WTC11 (cell line): ENCODE data around the gene NUAK1. TPM values are rescaled to one million over a fixed set of nuclear protein-coding genes. Genes with fewer than 3 reads are reported as not detected.
A peak's percentile ranks its signal among the peaks of the same experiment; 100 is the strongest.

Experiments
- ATAC-seq: fragments of 200-7000 bp; cut with Tn5 transposase; 2 replicates; pipeline ENCODE4 v1.10.0; 2021; ENCODE audit warnings: mild to moderate bottlenecking, moderate library complexity
- CTCF ChIA-PET: fragments of 300-600 bp; sonication (Branson Sonifier 250); formaldehyde crosslinking; loops from one replicate; lab custom pipeline; 2021; ENCODE audit warnings: antibody characterized with exemption; lab: Charles Lee
- POLR2A ChIA-PET: fragments of 350-600 bp; sonication (Branson Sonifier 250); formaldehyde crosslinking; loops from one replicate; lab custom pipeline; 2021; ENCODE audit warnings: antibody characterized with exemption; lab: Charles Lee
- DNase-seq: peaks from one replicate; pipeline ENCODE4 v3.0.0; 2021; ENCODE audit warnings: low spot score
- H3K27ac Mint-ChIP-seq: 2 replicates; pipeline ENCODE4 v1.8.0; 2021; ENCODE audit warnings: mixed read lengths
- H3K27me3 Mint-ChIP-seq: 2 replicates; pipeline ENCODE4 v1.8.0; 2021; ENCODE audit warnings: low read depth, mild to moderate bottlenecking, moderate library complexity, mixed read lengths
- H3K36me3 Mint-ChIP-seq: 2 replicates; pipeline ENCODE4 v1.8.0; 2021; ENCODE audit warnings: mixed read lengths
- H3K4me1 Mint-ChIP-seq: 2 replicates; pipeline ENCODE4 v1.8.0; 2022; ENCODE audit warnings: mixed read lengths
- H3K4me3 Mint-ChIP-seq: 2 replicates; pipeline ENCODE4 v1.8.0; 2021; ENCODE audit warnings: mild to moderate bottlenecking, moderate library complexity, mixed read lengths
- H3K9me3 Mint-ChIP-seq: 2 replicates; pipeline ENCODE4 v1.8.0; 2021; ENCODE audit warnings: mixed read lengths
- AR ChIP-seq: fragments of 250-450 bp; sonication (Bioruptor Pico); IDR thresholded peaks from 2 replicates; pipeline ENCODE4 v1.9.0; 2021; ENCODE audit warnings: mild to moderate bottlenecking
- GTF2I ChIP-seq: fragments of 250-450 bp; sonication (Bioruptor Pico); conservative IDR thresholded peaks from 2 replicates; pipeline ENCODE4 v1.4.0; 2021; ENCODE audit warnings: mild to moderate bottlenecking
- IRF2 ChIP-seq: sonication (generic); formaldehyde crosslinking; IDR thresholded peaks from 2 replicates; pipeline ENCODE4 v1.8.0; 2022; ENCODE audit warnings: low read depth, missing genetic modification reagents, borderline replicate concordance
- MAX ChIP-seq: sonication (generic); formaldehyde crosslinking; IDR thresholded peaks from 2 replicates; pipeline ENCODE4 v1.8.0; 2022; ENCODE audit warnings: mild to moderate bottlenecking, missing genetic modification reagents
- PREB ChIP-seq: sonication (generic); formaldehyde crosslinking; IDR thresholded peaks from 2 replicates; pipeline ENCODE4 v1.8.1; 2022; ENCODE audit warnings: mild to moderate bottlenecking, missing genetic modification reagents, moderate library complexity, borderline replicate concordance
- RORB ChIP-seq: fragments of 250-450 bp; sonication (Bioruptor Pico); IDR thresholded peaks from 2 replicates; pipeline ENCODE4 v1.9.0; 2021; ENCODE audit warnings: mild to moderate bottlenecking
- ZSCAN18 ChIP-seq: fragments of 250-450 bp; sonication (Bioruptor Pico); IDR thresholded peaks from 2 replicates; pipeline ENCODE4 v2.1.2; 2022; ENCODE audit warnings: mild to moderate bottlenecking, moderate library complexity
- total RNA-seq: library from RNA; stranded (reverse); gene quantifications from 3 replicates; pipeline ENCODE4 v1.2.3, GENCODE V29; 2021
- TF ChIP-seq, protein P1 (sequence below): fragments of 250-450 bp; sonication (Bioruptor Pico); IDR thresholded peaks from 2 replicates; pipeline ENCODE4 v1.9.0; 2021; ENCODE audit warnings: moderate library complexity, mild to moderate bottlenecking, inconsistent platforms, borderline replicate concordance
- TF ChIP-seq, protein P2 (sequence below): fragments of 250-450 bp; sonication (Bioruptor Pico); IDR thresholded peaks from 2 replicates; pipeline ENCODE4 v1.9.0; 2021; ENCODE audit warnings: mild to moderate bottlenecking, borderline replicate concordance
- TF ChIP-seq, protein P3 (sequence below): sonication (generic); formaldehyde crosslinking; IDR thresholded peaks from 2 replicates; pipeline ENCODE4 v1.8.1; 2023; ENCODE audit warnings: mild to moderate bottlenecking, missing genetic modification reagents, moderate library complexity
- TF ChIP-seq, protein P4 (sequence below): sonication (generic); formaldehyde crosslinking; IDR thresholded peaks from 2 replicates; pipeline ENCODE4 v1.8.0; 2022; ENCODE audit warnings: mild to moderate bottlenecking, missing genetic modification reagents

The NUAK1 gene
- total RNA-seq, 1 experiment from 2014 or later = 15.9 TPM

GRCh38 chr12:106084759-106085158, 54.0 kb downstream of the NUAK1 start (continued):
- TF ChIP-seq, protein P1, sequence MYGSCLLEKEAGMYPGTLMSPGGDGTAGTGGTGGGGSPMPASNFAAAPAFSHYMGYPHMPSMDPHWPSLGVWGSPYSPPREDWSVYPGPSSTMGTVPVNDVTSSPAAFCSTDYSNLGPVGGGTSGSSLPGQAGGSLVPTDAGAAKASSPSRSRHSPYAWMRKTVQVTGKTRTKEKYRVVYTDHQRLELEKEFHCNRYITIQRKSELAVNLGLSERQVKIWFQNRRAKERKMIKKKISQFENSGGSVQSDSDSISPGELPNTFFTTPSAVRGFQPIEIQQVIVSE = no peak
- TF ChIP-seq AR (CRISPR knock-in tag) (no peak), PREB (CRISPR knock-in tag) (no peak), ZSCAN18 (CRISPR knock-in tag) (no peak)

GRCh38 chr12:106084014-106084671, 54.6 kb downstream of the NUAK1 start:
- ChIA-PET POLR2A (no interaction called here), CTCF (no interaction called here)
- TF ChIP-seq, protein P2, sequence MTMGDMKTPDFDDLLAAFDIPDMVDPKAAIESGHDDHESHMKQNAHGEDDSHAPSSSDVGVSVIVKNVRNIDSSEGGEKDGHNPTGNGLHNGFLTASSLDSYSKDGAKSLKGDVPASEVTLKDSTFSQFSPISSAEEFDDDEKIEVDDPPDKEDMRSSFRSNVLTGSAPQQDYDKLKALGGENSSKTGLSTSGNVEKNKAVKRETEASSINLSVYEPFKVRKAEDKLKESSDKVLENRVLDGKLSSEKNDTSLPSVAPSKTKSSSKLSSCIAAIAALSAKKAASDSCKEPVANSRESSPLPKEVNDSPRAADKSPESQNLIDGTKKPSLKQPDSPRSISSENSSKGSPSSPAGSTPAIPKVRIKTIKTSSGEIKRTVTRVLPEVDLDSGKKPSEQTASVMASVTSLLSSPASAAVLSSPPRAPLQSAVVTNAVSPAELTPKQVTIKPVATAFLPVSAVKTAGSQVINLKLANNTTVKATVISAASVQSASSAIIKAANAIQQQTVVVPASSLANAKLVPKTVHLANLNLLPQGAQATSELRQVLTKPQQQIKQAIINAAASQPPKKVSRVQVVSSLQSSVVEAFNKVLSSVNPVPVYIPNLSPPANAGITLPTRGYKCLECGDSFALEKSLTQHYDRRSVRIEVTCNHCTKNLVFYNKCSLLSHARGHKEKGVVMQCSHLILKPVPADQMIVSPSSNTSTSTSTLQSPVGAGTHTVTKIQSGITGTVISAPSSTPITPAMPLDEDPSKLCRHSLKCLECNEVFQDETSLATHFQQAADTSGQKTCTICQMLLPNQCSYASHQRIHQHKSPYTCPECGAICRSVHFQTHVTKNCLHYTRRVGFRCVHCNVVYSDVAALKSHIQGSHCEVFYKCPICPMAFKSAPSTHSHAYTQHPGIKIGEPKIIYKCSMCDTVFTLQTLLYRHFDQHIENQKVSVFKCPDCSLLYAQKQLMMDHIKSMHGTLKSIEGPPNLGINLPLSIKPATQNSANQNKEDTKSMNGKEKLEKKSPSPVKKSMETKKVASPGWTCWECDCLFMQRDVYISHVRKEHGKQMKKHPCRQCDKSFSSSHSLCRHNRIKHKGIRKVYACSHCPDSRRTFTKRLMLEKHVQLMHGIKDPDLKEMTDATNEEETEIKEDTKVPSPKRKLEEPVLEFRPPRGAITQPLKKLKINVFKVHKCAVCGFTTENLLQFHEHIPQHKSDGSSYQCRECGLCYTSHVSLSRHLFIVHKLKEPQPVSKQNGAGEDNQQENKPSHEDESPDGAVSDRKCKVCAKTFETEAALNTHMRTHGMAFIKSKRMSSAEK (CRISPR knock-in tag) = no peak
- TF ChIP-seq GTF2I = no peak
- TF ChIP-seq MAX (CRISPR knock-in tag) = no peak
- TF ChIP-seq, protein P3, sequence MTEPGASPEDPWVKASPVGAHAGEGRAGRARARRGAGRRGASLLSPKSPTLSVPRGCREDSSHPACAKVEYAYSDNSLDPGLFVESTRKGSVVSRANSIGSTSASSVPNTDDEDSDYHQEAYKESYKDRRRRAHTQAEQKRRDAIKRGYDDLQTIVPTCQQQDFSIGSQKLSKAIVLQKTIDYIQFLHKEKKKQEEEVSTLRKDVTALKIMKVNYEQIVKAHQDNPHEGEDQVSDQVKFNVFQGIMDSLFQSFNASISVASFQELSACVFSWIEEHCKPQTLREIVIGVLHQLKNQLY (CRISPR knock-in tag) = no peak
- no peak for TF ChIP-seq RORB (CRISPR knock-in tag)
- TF ChIP-seq, protein P4, sequence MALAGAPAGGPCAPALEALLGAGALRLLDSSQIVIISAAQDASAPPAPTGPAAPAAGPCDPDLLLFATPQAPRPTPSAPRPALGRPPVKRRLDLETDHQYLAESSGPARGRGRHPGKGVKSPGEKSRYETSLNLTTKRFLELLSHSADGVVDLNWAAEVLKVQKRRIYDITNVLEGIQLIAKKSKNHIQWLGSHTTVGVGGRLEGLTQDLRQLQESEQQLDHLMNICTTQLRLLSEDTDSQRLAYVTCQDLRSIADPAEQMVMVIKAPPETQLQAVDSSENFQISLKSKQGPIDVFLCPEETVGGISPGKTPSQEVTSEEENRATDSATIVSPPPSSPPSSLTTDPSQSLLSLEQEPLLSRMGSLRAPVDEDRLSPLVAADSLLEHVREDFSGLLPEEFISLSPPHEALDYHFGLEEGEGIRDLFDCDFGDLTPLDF (CRISPR knock-in tag) = no peak
- no peak for TF ChIP-seq IRF2
- H3K27me3 Mint-ChIP-seq = no peaks in the 10 kb centered on the region
- H3K4me3 Mint-ChIP-seq = no peak overlapping the region
- DNase-seq (peak; percentile 57), ATAC-seq (peak; percentile 92)
- peaks cover 25% of the 10 kb centered on the region for H3K36me3 Mint-ChIP-seq
- peaks cover 34% of the 10 kb centered on the region for H3K4me1 Mint-ChIP-seq
- no peaks in the 10 kb centered on the region for H3K9me3 Mint-ChIP-seq
- peak overlapping the region; percentile 97 for H3K27ac Mint-ChIP-seq
